ENCODE data around the gene HRG. TPM values are rescaled to one million over a fixed set of nuclear protein-coding genes. Genes with fewer than 3 reads are reported as not detected.
"Not testable (repeated sequence)": the region's sequence is repeated elsewhere in the genome, so short reads cannot be mapped to it uniquely, and the experiment has no call there.

Gene HRG
- total RNA-seq, 3 donors from 2014 or later = not detected

- no peaks in the 10 kb centered on the region for H3K27me3 ChIP-seq
- no peak for DNase-seq (ENCODE audit: low spot score in 2 of 2)
- TF ChIP-seq CTCF (IDR thresholded peaks at IDR 0.05) (no peak), POLR2A (IDR thresholded peaks at IDR 0.05) (no peak), POLR2AphosphoS5 (IDR thresholded peaks at IDR 0.05) (no peak)
Measured at GRCh38 chr3:186694288-186695032, 28.6 kb downstream of the HRG start.

GRCh38 chr3:186696522-186696921, 30.7 kb downstream of the HRG start:
- Histone ChIP-seq H3K9me3 (no peaks in the 10 kb centered on the region), H3K36me3 (no peaks in the 10 kb centered on the region), H3K27me3 (no peaks in the 10 kb centered on the region), H3K4me3 (no peak overlapping the region), H3K27ac (no peak overlapping the region), H3K4me1 (no peaks in the 10 kb centered on the region)
- DNase-seq (ENCODE audit: low spot score in 2 of 2) = no peak
- intact Hi-C loops (cut with DNase I; ENCODE audit: low total_unique reads) = no loop called here
- no peak for TF ChIP-seq CTCF (IDR thresholded peaks at IDR 0.05)

More at GRCh38 chr3:186694288-186695032, 28.6 kb downstream of the HRG start:
- Histone ChIP-seq H3K4me1 (no peaks in the 10 kb centered on the region), H3K36me3 (no peaks in the 10 kb centered on the region), H3K4me3 (no peak overlapping the region), H3K9me3 (no peaks in the 10 kb centered on the region), H3K27ac (no peak overlapping the region)
- intact Hi-C loops (cut with DNase I; ENCODE audit: low total_unique reads) = no loop called here

- H3K4me1 ChIP-seq = no peaks in the 10 kb centered on the region
- intact Hi-C loops (cut with DNase I; ENCODE audit: low total_unique reads) = no loop called here
- DNase-seq (ENCODE audit: low spot score in 2 of 2) = no peak
- no peaks in the 10 kb centered on the region for H3K9me3 ChIP-seq
- no peak overlapping the region for H3K27ac ChIP-seq
- no peaks in the 10 kb centered on the region for H3K27me3 ChIP-seq
- TF ChIP-seq POLR2AphosphoS5 (IDR thresholded peaks at IDR 0.05) = no peak
- TF ChIP-seq CTCF (IDR thresholded peaks at IDR 0.05) = no peak
- no peak for TF ChIP-seq POLR2A (IDR thresholded peaks at IDR 0.05)
- no peaks in the 10 kb centered on the region for H3K36me3 ChIP-seq
- no peak overlapping the region for H3K4me3 ChIP-seq
Measured at GRCh38 chr3:186697510-186697909, 31.7 kb downstream of the HRG start.

- Histone ChIP-seq H3K36me3 (no peaks in the 10 kb centered on the region), H3K27me3 (no peaks in the 10 kb centered on the region), H3K4me1 (no peaks in the 10 kb centered on the region), H3K4me3 (no peak overlapping the region), H3K27ac (no peak overlapping the region), H3K9me3 (no peaks in the 10 kb centered on the region)
- intact Hi-C loops (cut with DNase I; ENCODE audit: low total_unique reads) = no loop called here
- TF ChIP-seq POLR2A (IDR thresholded peaks at IDR 0.05) (no peak), POLR2AphosphoS5 (IDR thresholded peaks at IDR 0.05) (no peak), CTCF (IDR thresholded peaks at IDR 0.05) (no peak)
- DNase-seq (ENCODE audit: low spot score in 2 of 2) = no peak
Measured at GRCh38 chr3:186700267-186700666, 34.5 kb downstream of the HRG start.

- H3K9me3 ChIP-seq; H3K27me3 ChIP-seq; H3K27ac ChIP-seq; H3K4me1 ChIP-seq; intact Hi-C loops (cut with DNase I; ENCODE audit: low total_unique reads); H3K4me3 ChIP-seq; DNase-seq (ENCODE audit: low spot score in 2 of 2); H3K36me3 ChIP-seq: not testable (repeated sequence)
Measured at GRCh38 chr3:186702451-186702850, 36.6 kb downstream of the HRG start.
